OCI-LY1 (cell line): ENCODE measurements around the gene CLTC.

Experiments
- H2AFZ ChIP-seq: fragments of 200-600 bp; sonication (generic), shearing (Covaris generic); 2 replicates; pipeline ENCODE4 v1.6.0; 2014; ENCODE audit warnings: antibody characterized with exemption, mild to moderate bottlenecking, low read length
- H3F3A ChIP-seq: fragments of 200-600 bp; sonication (generic), shearing (Covaris generic); 2 replicates; pipeline ENCODE4 v1.6.0; 2014; ENCODE audit warnings: mild to moderate bottlenecking, antibody characterized with exemption, low read length, moderate library complexity; ENCODE audit not compliant: insufficient read depth
- H3K27ac ChIP-seq: fragments of 200-600 bp; sonication (generic); 2 replicates; pipeline ENCODE4 v1.5.1; 2014; ENCODE audit warnings: low read length, mixed run types, mild to moderate bottlenecking, low read depth; ENCODE audit not compliant: poor library complexity, severe bottlenecking
- H3K27me3 ChIP-seq: fragments of 200-600 bp; sonication (generic); 2 replicates; pipeline ENCODE4 v1.6.0; 2014; ENCODE audit warnings: antibody characterized with exemption, mild to moderate bottlenecking, low read length, moderate library complexity; ENCODE audit not compliant: insufficient read depth
- H3K36me3 ChIP-seq: fragments of 200-600 bp; sonication (generic); 2 replicates; pipeline ENCODE4 v1.6.1; 2014; ENCODE audit warnings: mild to moderate bottlenecking, antibody characterized with exemption, low read length, moderate library complexity, mixed read lengths; ENCODE audit not compliant: insufficient read depth
- H3K4me1 ChIP-seq: fragments of 200-600 bp; sonication (generic); 2 replicates; pipeline ENCODE4 v1.5.1; 2014; ENCODE audit warnings: mild to moderate bottlenecking, low read length, moderate library complexity; ENCODE audit not compliant: insufficient read depth, severe bottlenecking
- H3K4me2 ChIP-seq: fragments of 200-600 bp; sonication (generic), shearing (Covaris generic); 2 replicates; pipeline ENCODE4 v1.6.1; 2014; ENCODE audit warnings: low read length
- H3K4me3 ChIP-seq: fragments of 200-600 bp; sonication (generic); 2 replicates; pipeline ENCODE4 v1.5.1; 2014; ENCODE audit warnings: low read length, low read depth, mild to moderate bottlenecking, mixed read lengths; ENCODE audit not compliant: poor library complexity, severe bottlenecking
- H3K79me2 ChIP-seq: fragments of 200-600 bp; shearing (Covaris generic); 2 replicates; pipeline ENCODE4 v1.6.1; 2016; ENCODE audit warnings: mixed run types, low read length, mixed read lengths; ENCODE audit not compliant: insufficient read depth
- H3K9ac ChIP-seq: fragments of 200-600 bp; sonication (generic), shearing (Covaris generic); 2 replicates; pipeline ENCODE4 v1.6.1; 2014; ENCODE audit warnings: mild to moderate bottlenecking, low read length, mixed read lengths
- H3K9me2 ChIP-seq: fragments of 200-600 bp; sonication (generic), shearing (Covaris generic); 2 replicates; pipeline ENCODE4 v1.6.1; 2014; ENCODE audit warnings: low read depth, mild to moderate bottlenecking, low read length, mixed read lengths
- H3K9me3 ChIP-seq: fragments of 200-600 bp; shearing (Covaris generic); 2 replicates; pipeline ENCODE4 v1.6.1; 2014; ENCODE audit warnings: low read length, mixed read lengths
- H4K20me1 ChIP-seq: fragments of 200-600 bp; sonication (generic), shearing (Covaris generic); 2 replicates; pipeline ENCODE4 v1.6.0; 2016; ENCODE audit warnings: mild to moderate bottlenecking, low read length; ENCODE audit not compliant: insufficient read depth
- CTCF ChIP-seq: fragments of 200-600 bp; sonication (generic), shearing (Covaris generic); IDR thresholded peaks from 2 replicates; pipeline ENCODE4 v1.5.1; 2017; ENCODE audit warnings: mild to moderate bottlenecking, antibody characterized with exemption, low read length, moderate library complexity, mixed read lengths
- EZH2 ChIP-seq: fragments of 200-600 bp; sonication (generic), shearing (Covaris generic); IDR thresholded peaks from 2 replicates; pipeline ENCODE4 v1.8.0; 2017; ENCODE audit warnings: borderline replicate concordance, mixed run types, mild to moderate bottlenecking, antibody characterized with exemption, low read length, moderate library complexity, mixed read lengths

CLTC gene

GRCh38 chr17:59638553-59638952 lies 18.9 kb downstream of the CLTC start:
- no peak for TF ChIP-seq EZH2
- no peak for TF ChIP-seq CTCF
- Histone ChIP-seq H3K79me2 (peaks cover 93% of the 10 kb centered on the region), H3K27me3 (no peaks in the 10 kb centered on the region), H3F3A (0 out of 2 replicates have a peak, but pooled peaks cover 3% of the 10 kb centered on the region), H3K4me1 (peaks cover 58% of the 10 kb centered on the region), H3K9ac (no peak overlapping the region), H4K20me1 (0 out of 2 replicates have a peak, but pooled peaks cover 2% of the 10 kb centered on the region), H2AFZ (no peak overlapping the region), H3K9me2 (no peaks in the 10 kb centered on the region), H3K4me2 (no peak overlapping the region), H3K4me3 (no peak overlapping the region), H3K36me3 (peaks cover 8% of the 10 kb centered on the region; the same call in 1 of the 2 replicates), H3K27ac (peak overlapping the region; percentile 24), H3K9me3 (no peaks in the 10 kb centered on the region)

GRCh38 chr17:59641799-59642484 lies 22.2 kb downstream of the CLTC start:
- TF ChIP-seq EZH2 (no peak), CTCF (no peak)
- Histone ChIP-seq H2AFZ (no peak overlapping the region), H3K27ac (peak overlapping the region; percentile 88), H3K27me3 (no peaks in the 10 kb centered on the region), H3F3A (no peaks in the 10 kb centered on the region), H3K4me3 (peak overlapping the region; percentile 15), H3K4me1 (peaks cover 60% of the 10 kb centered on the region), H3K79me2 (peaks cover 75% of the 10 kb centered on the region), H4K20me1 (no peaks in the 10 kb centered on the region), H3K9me3 (no peaks in the 10 kb centered on the region), H3K9ac (peak overlapping the region; percentile 7; the same call in 1 of the 2 replicates), H3K4me2 (peak overlapping the region; percentile 52), H3K9me2 (no peaks in the 10 kb centered on the region), H3K36me3 (peaks cover 35% of the 10 kb centered on the region)

- Histone ChIP-seq H3K27ac (peak overlapping the region; percentile 88), H2AFZ (no peak overlapping the region), H3K79me2 (peaks cover 78% of the 10 kb centered on the region), H3K9me3 (no peaks in the 10 kb centered on the region), H3K36me3 (peaks cover 42% of the 10 kb centered on the region), H3F3A (no peaks in the 10 kb centered on the region), H3K9ac (peak overlapping the region; percentile 0; the same call in 1 of the 2 replicates), H3K4me1 (peaks cover 60% of the 10 kb centered on the region), H3K4me3 (no peak overlapping the region), H3K4me2 (peak overlapping the region; percentile 52), H3K9me2 (no peaks in the 10 kb centered on the region), H4K20me1 (no peaks in the 10 kb centered on the region), H3K27me3 (no peaks in the 10 kb centered on the region)
- no peak for TF ChIP-seq EZH2
- no peak for TF ChIP-seq CTCF
These were observed 22.9 kb downstream of the CLTC start for GRCh38 chr17:59642565-59642964.
